Adrenal gland (tissue), 12 donors: ENCODE results near the gene TSPEAR. TPM values are rescaled to one million over a fixed set of nuclear protein-coding genes. Genes with fewer than 3 reads are reported as not detected.

Experiments
- DNase-seq, 7 donors: peaks; one replicate each; pipeline ENCODE4 v3.0.0-alpha.2; 2019 to 2020
- H3K27ac ChIP-seq, 5 donors: fragments of 200-600 bp; sonication (generic) in 4 of 5; 1 replicate in 3 of 5; 2 replicates in 2 of 5; pipeline versions ENCODE4 v1.5.1 to v1.8.0; 2016 to 2020; ENCODE audit warnings: mild to moderate bottlenecking in 1 of 5
- H3K27me3 ChIP-seq: fragments of 200-600 bp; 2 replicates; pipeline ENCODE4 v1.8.0; 2021
- H3K36me3 ChIP-seq, 2 donors: fragments of 200-600 bp; replicated peaks in 1 of 2; 1 replicate in 1 of 2; 2 replicates in 1 of 2; pipeline versions ENCODE4 v1.5.1 to v1.8.0; 2018 to 2022
- H3K4me1 ChIP-seq, 2 donors: fragments of 200-600 bp; replicated peaks in 1 of 2; 1 replicate in 1 of 2; 2 replicates in 1 of 2; pipeline versions ENCODE4 v1.5.1 to v1.8.0; 2018 to 2021
- H3K4me3 ChIP-seq, 4 donors: fragments of 200-600 bp; sonication (generic) in 3 of 4; one replicate each; pipeline ENCODE4 v1.5.1; 2016 to 2018
- H3K9me3 ChIP-seq, 3 donors: fragments of 200-600 bp; sonication (generic) in 1 of 3; replicated peaks in 1 of 3; 1 replicate in 2 of 3; 2 replicates in 1 of 3; pipeline versions ENCODE4 v1.5.1 to v1.8.0; 2016 to 2021
- CTCF ChIP-seq, 6 experiments: fragments of 450-650 bp in 4 of 6; fragments of 200-600 bp in 2 of 6; sonication (generic) in 1 of 6; IDR thresholded peaks; 1 replicate in 5 of 6; 2 replicates in 1 of 6; pipeline versions ENCODE4 v1.5.1 to v1.8.0; 2016 to 2021; ENCODE audit warnings: antibody characterized with exemption in 6 of 6, mild to moderate bottlenecking in 2 of 6, moderate library complexity in 1 of 6
- POLR2A ChIP-seq, 2 donors: fragments of 450-650 bp; IDR thresholded peaks; one replicate each; pipeline ENCODE4 v1.6.1; 2017; ENCODE audit warnings: antibody characterized with exemption in 2 of 2, mild to moderate bottlenecking in 2 of 2, moderate library complexity in 1 of 2
- WGBS, 4 donors: extraction: QIAGEN DNeasy Blood & Tissue Kit in 2 of 4; methylation state at CpG; one replicate each; pipeline versions ENCODE4 v1.1.5 to v1.1.7; 2013 to 2017; 5-methylcytosine and 5-hydroxymethylcytosine counted together
- intact Hi-C, 2 donors: fragments of 100-400 bp; cut with DNase I; formaldehyde crosslinking; loops; one replicate each; pipeline versions ENCODE4 v1.14.1 to v1.15.0; 2022 to 2023
- polyA plus RNA-seq, 3 donors: library from polyadenylated mRNA; stranded (reverse); fragments of 200-250 nt in 2 of 3; fragments of 350-450 nt in 1 of 3; fragmentation: Illumina TruSeq in 1 of 3; extraction: RNeasy Lipid Tissue Mini Kit (QIAGEN cat#74804) in 1 of 3; gene quantifications; one replicate each; pipeline ENCODE4 v1.2.3, GENCODE V29; 2013 to 2014
- total RNA-seq, 9 donors: library from RNA; depleted of rRNA in 4 of 9; stranded (reverse); fragments of >200 nt in 4 of 9; fragments of 120-200 nt in 1 of 9; fragmentation: NEBNext Ultra II Directional in 1 of 9; extraction: Animal tissue kit (Norgen Biotek cat#: 25700) in 1 of 9; gene quantifications; one replicate each; pipeline versions ENCODE4 v1.1.0 to v1.2.4, GENCODE V29; 2013 to 2023
- donor health status: healthy with polysubstance abuse.
- donor health status: Bipolar disorder and iron deficiency.
- donor health status: DM: yes; HTN: yes; CAD: no.
- donor health status: DM: no; HTN: no; CAD: no.
- donor health status: DM: no; HTN: no; CAD: no.
- donor health status: DM: yes; HTN: yes; CAD: no.

Gene TSPEAR
- total and polyA plus RNA-seq, 12 donors: not detected

DNA sequence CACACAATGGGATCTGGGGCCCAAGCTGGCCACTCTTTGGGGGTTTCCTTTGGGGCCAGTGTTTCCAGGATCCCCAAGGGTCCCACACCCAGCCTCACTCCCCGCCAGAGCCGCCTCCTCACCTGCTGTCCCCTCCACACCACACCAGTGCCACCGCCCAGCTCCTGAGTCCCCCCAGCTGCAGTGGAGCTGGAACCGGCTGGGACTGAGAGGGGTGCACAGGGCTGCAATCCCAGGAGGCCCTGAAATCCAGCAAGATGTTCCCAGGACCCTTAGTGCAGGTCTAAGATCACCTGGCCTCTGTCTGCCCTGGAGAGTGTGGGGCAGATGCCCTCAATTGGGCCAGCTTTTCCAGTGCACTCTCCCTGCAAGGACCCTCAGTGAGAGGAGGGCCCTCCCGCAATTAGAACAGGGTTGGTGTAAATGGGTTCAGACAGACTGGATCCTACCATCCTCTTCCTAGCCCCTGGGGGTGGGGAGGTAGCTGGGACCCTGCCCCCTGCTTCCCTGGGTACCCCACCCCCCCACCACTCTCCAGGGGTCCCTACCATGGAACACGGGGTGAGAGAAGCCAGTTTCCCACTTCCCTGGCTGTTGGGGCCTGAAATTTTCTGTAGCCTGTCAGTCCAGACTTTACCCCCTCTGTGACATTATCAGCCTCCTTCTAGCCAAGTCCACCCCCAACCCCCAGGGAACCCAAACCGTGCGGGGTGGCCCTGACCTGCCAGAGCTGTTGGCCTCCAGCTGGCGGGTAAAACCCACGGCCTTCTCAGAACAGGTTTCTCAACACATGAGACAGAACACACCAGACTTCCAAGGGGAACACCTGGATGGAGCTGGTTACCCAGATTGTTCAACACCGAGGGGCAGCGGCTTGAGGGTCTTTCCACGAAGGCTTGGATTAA lies 7.4 kb downstream of the TSPEAR start:
- TF ChIP-seq CTCF (IDR thresholded peaks at IDR 0.05): no peak
- no peak for TF ChIP-seq POLR2A (IDR thresholded peaks at IDR 0.05)
- peaks cover 73% of the 10 kb centered on the region for H3K27me3 ChIP-seq
- intact Hi-C loops: no loop called here
- no peaks in the 10 kb centered on the region for H3K36me3 ChIP-seq
- H3K27ac ChIP-seq: no peak overlapping the region
- H3K9me3 ChIP-seq: no peaks in the 10 kb centered on the region
- DNase-seq: peak in 1 of 7 donors; percentile 5
- H3K4me3 ChIP-seq: no peak overlapping the region
- 35 to 59% (median 41%) methylated on average over 6 to 13 of the region's 13 CpGs for WGBS, 4 donors
- H3K4me1 ChIP-seq: no peaks in the 10 kb centered on the region

GRCh38 chr21:44702973-44703730 lies 8.2 kb downstream of the TSPEAR start:
- Histone ChIP-seq H3K27me3 (peaks cover 72% of the 10 kb centered on the region), H3K27ac (no peak overlapping the region), H3K36me3 (no peaks in the 10 kb centered on the region), H3K4me1 (no peaks in the 10 kb centered on the region), H3K4me3 (no peak overlapping the region), H3K9me3 (no peaks in the 10 kb centered on the region)
- intact Hi-C loops: no loop called here
- peak in 1 of 7 donors; percentile 34 for DNase-seq
- TF ChIP-seq CTCF (IDR thresholded peaks at IDR 0.05): no peak
- TF ChIP-seq POLR2A (IDR thresholded peaks at IDR 0.05): no peak
- 55 to 66% (median 61%) methylated on average over 14 to 16 of the region's 16 CpGs for WGBS, 4 donors

DNA sequence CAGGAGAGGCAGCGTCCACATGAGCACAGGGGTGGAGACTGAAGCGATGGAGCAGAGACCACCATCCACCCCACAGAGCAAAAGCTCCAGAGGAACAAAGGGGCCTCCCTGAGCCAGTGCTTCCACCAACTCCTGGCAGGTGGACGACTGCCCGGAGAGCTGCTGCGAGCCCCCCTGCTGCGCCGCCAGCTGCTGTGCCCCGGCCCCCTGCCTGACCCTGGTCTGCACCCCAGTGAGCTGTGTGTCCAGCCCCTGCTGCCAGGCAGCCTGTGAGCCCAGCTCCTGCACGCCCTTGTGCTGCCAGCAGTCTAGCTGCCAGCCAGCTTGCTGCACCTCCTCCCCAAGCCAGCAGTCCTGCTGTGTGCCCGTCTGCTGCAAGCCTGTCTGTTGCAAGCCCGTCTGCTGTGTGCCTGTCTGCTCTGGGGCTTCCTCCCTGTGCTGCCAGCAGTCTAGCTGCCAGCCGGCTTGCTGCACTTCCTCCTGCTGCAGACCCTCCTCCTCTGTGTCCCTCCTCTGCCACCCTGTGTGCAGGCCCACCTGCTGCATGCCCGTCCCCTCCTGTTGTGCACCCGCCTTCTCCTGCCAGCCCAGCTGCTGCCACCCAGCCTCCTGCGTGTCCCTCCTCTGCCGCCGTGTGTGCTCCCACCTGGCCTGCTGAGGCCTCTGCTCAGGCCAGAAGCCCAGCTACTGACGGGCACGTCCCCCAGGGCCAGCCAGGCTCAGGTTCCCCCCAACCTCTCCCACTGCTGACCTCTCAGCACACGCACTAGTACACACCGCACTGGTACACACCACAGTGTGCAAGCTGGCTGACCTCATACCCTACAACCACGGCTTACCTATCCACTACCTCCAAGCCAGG lies 9.0 kb downstream of the TSPEAR start:
- no peaks in the 10 kb centered on the region for H3K9me3 ChIP-seq
- no peaks in the 10 kb centered on the region for H3K36me3 ChIP-seq
- no peak overlapping the region for H3K27ac ChIP-seq
- intact Hi-C loops: no loop called here
- no peaks in the 10 kb centered on the region for H3K4me1 ChIP-seq
- DNase-seq: peak in 1 of 7 donors; percentile 15
- H3K27me3 ChIP-seq: peaks cover 66% of the 10 kb centered on the region
- TF ChIP-seq POLR2A (IDR thresholded peaks at IDR 0.05) (no peak), CTCF (IDR thresholded peaks at IDR 0.05) (no peak)
- 61 to 75% (median 69%) methylated on average over 14 to 22 of the region's 22 CpGs for WGBS, 4 donors
- H3K4me3 ChIP-seq: no peak overlapping the region
